GM18505 (cell line): ENCODE measurements around the gene PDE4B.
"Not testable (repeated sequence)": the region's sequence is repeated elsewhere in the genome, so short reads cannot be mapped to it uniquely, and the experiment has no call there.

Experiments used
- ATAC-seq: cut with Tn5 transposase; IDR thresholded peaks from one replicate; pipeline ENCODE4 v1.9.1; 2021; ENCODE audit not compliant: unreplicated experiment
- POLR2A ChIP-seq: IDR thresholded peaks from 4 replicates; pipeline ENCODE4 v1.6.1; 2011; ENCODE audit warnings: borderline replicate concordance; ENCODE audit not compliant: insufficient read depth, insufficient read length; ENCODE audit errors: extremely low read depth

Gene PDE4B

GRCh38 chr1:66396212-66396890 is 603.7 kb downstream of the PDE4B start:
- peak; percentile 50 for ATAC-seq
- TF ChIP-seq POLR2A = no peak

- TF ChIP-seq POLR2A = no peak
- ATAC-seq = peak; percentile 34
These were observed 604.5 kb downstream of the PDE4B start for GRCh38 chr1:66397192-66397591.

GRCh38 chr1:66399888-66400529 is 607.3 kb downstream of the PDE4B start:
- no peak for ATAC-seq

GRCh38 chr1:66400660-66401059 is 608.0 kb downstream of the PDE4B start:
- no peak for TF ChIP-seq POLR2A
- no peak for ATAC-seq

More at GRCh38 chr1:66399888-66400529, 607.3 kb downstream of the PDE4B start:
- TF ChIP-seq POLR2A = no peak

GRCh38 chr1:66401244-66401643 is 608.5 kb downstream of the PDE4B start:
- TF ChIP-seq POLR2A = no peak
- ATAC-seq = no peak

- peak; percentile 78 for ATAC-seq
- no peak for TF ChIP-seq POLR2A
These were observed 609.5 kb downstream of the PDE4B start for GRCh38 chr1:66402194-66402593.

- no peak for TF ChIP-seq POLR2A
- ATAC-seq = no peak
These were observed 610.5 kb downstream of the PDE4B start for GRCh38 chr1:66403007-66403731.

GRCh38 chr1:66405061-66405460 is 612.4 kb downstream of the PDE4B start:
- no peak for ATAC-seq
- TF ChIP-seq POLR2A = no peak

- ATAC-seq = not testable (repeated sequence)
These were observed 618.8 kb downstream of the PDE4B start for GRCh38 chr1:66411449-66411848.

- TF ChIP-seq POLR2A = no peak
- no peak for ATAC-seq
These were observed 620.0 kb downstream of the PDE4B start for GRCh38 chr1:66412704-66413103.

- no peak for ATAC-seq
- no peak for TF ChIP-seq POLR2A
These were observed 620.6 kb downstream of the PDE4B start for GRCh38 chr1:66413136-66413837.

GRCh38 chr1:66413838-66414175 is 621.1 kb downstream of the PDE4B start:
- no peak for ATAC-seq
- TF ChIP-seq POLR2A = no peak

GRCh38 chr1:66415281-66415680 is 622.6 kb downstream of the PDE4B start:
- no peak for TF ChIP-seq POLR2A
- no peak for ATAC-seq
